Glomerular visceral epithelial cell (primary cell): ENCODE results near the gene FARSA.
"Not testable (repeated sequence)": the region's sequence is repeated elsewhere in the genome, so short reads cannot be mapped to it uniquely, and the experiment has no call there.

Experiments
- DNase-seq: peaks from one replicate; pipeline ENCODE4 v3.0.0-alpha.2; 2016; ENCODE audit errors: extremely low spot score

The FARSA gene

GRCh38 chr19:12953799-12954611, 20.5 kb upstream of the FARSA start:
- no peak for DNase-seq

GRCh38 chr19:12953138-12953798, 19.8 kb upstream of the FARSA start:
- no peak for DNase-seq

- peak; percentile 71 for DNase-seq
These were observed 19.1 kb upstream of the FARSA start for GRCh38 chr19:12952488-12953137.

GRCh38 chr19:12952050-12952449, 18.5 kb upstream of the FARSA start:
- not testable (repeated sequence) for DNase-seq

GRCh38 chr19:12949363-12950283, 16.1 kb upstream of the FARSA start:
- no peak for DNase-seq

- no peak for DNase-seq
These were observed 15.3 kb upstream of the FARSA start for GRCh38 chr19:12948612-12949362.

GRCh38 chr19:12947702-12948611, 14.4 kb upstream of the FARSA start:
- DNase-seq, result no peak

GRCh38 chr19:12946731-12947496, 13.4 kb upstream of the FARSA start:
- DNase-seq, result no peak

GRCh38 chr19:12946092-12946721, 12.7 kb upstream of the FARSA start:
- peak; percentile 78 for DNase-seq

GRCh38 chr19:12945479-12946091, 12.1 kb upstream of the FARSA start, which contains the start of gene RAD23A:
Gene RAD23A, plus strand, starts transcription at chr19:12945862. Its CDS starts 87 bp downstream, at chr19:12945949.
- peak; percentile 99 for DNase-seq

- no peak for DNase-seq
These were observed 10.7 kb upstream of the FARSA start for GRCh38 chr19:12944104-12944674.

GRCh38 chr19:12943437-12944044, 10.0 kb upstream of the FARSA start:
- DNase-seq, result no peak

GRCh38 chr19:12940897-12941296, 7.4 kb upstream of the FARSA start:
- DNase-seq, result no peak

- DNase-seq, result no peak
These were observed 6.5 kb upstream of the FARSA start for GRCh38 chr19:12939975-12940423.

- DNase-seq, result peak; percentile 40
These were observed 5.5 kb upstream of the FARSA start for GRCh38 chr19:12938779-12939601.
